GM19463 (cell line): Measurements from ENCODE around the gene TSR3.
"Not testable (repeated sequence)": the region's sequence is repeated elsewhere in the genome, so short reads cannot be mapped to it uniquely, and the experiment has no call there.

Source experiments
- ATAC-seq: cut with Tn5 transposase; IDR thresholded peaks from one replicate; pipeline ENCODE4 v1.9.1; 2021; ENCODE audit warnings: mild to moderate bottlenecking, moderate library complexity; ENCODE audit not compliant: unreplicated experiment

TSR3 gene

GRCh38 chr16:1338855-1339675 is 12.6 kb downstream of the TSR3 start:
- no peak for ATAC-seq

- no peak for ATAC-seq
These were observed 13.5 kb downstream of the TSR3 start for GRCh38 chr16:1338119-1338730.

- ATAC-seq = no peak
These were observed 14.2 kb downstream of the TSR3 start for GRCh38 chr16:1337486-1337885.

GRCh38 chr16:1336619-1337018 is 15.1 kb downstream of the TSR3 start:
- ATAC-seq = no peak

- ATAC-seq = no peak
These were observed 15.7 kb downstream of the TSR3 start for GRCh38 chr16:1335996-1336395.

DNA sequence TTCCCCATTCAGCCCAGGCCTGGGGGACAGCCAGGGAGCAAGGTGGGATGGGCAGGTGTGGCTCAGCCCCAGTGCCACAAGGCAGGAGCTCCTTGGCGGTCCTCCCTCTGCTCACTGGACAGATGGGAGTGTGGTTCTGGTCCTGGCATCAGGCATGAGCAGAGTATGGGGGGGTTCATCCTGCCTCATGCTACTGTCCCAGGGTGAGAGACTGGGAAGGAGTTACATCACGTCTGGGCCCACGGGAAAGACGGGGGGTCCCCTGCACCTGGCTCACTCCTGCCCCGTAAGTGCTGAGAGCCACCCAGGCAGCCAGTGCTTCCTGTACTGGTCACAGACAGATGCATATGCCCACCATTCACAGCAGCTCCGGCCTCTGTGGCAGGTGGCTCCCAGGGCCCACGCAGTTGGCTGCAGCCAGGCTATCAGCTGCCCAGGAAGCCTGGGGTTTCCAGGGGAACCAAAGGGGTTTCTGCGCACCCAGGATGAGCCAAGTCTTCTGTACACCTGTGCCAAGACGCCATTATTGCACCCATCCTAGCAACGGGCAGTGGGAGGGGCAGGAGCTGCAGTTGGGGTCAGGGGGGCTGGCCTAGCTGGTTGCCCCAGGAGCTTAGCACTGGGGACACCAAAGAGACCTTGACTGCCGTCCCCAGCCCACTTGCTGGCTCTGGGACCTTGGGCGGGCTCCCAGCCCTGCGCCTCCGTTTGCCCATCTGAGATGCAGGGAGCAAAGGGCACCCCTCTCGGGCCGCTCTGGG is 16.3 kb downstream of the TSR3 start:
- ATAC-seq = no peak

DNA sequence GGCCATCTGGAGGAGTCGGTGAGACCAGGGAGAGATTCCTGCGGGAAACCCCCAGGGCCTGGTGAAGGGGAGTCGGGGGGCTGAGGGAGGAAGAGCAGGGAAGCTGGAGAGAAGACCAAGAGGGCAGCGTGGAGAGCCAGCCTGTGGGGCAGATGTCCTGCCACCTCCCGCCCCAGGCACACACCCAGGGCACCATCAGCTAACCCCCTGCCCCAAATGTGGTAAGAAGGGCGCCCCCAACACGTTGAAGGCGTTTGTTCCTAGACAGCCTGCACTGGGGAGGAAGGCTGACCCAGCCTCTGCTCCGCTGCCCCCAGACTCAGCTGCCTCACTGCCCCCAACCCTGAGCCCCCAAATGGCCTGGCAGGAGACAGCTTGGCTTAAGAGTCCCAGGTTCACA is 16.9 kb downstream of the TSR3 start:
- no peak for ATAC-seq

DNA sequence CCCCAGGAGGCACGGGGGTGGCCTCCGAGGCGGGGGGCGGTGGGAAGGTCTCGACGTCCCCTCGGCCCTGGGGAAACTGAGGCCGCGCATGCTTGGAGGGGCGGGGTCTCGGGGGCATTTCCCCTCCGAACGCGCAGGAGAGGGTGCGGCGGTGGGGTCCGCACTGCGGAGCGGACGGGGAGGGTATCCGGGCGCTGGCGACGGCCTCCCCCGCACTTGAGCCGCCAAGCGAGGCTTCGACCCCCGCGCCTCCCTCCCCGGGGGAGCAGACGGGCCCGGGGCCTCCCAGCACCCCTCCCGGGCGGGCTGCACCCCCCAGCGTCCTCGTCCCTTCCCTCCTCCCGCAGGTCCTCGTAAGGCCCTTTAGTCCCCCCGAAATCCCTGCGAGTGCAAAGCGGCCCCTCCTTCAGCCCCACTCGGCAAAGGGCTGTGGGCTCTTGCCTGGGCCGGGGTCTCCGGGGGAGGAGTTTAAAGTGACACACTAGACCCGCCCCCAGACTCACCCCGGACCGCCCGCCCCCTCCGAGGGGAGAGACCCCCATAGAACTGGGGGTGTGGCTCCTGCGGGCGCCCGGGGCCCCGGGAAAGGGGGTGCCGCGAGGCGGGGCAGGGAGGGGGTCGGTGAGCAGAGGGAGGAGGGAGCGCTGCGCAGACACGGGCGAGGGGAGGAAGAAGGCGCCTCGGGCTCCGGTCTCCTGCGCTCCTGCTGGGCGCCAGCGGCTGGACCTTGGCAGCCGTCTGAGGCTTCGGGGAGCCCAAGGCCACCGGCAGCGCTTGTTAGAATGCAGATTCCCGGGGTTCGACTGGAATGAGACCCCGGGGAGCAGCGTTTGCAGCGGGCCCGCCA is 17.6 kb downstream of the TSR3 start:
- no peak for ATAC-seq

- no peak for ATAC-seq
These were observed 18.4 kb downstream of the TSR3 start, which contains the start of gene BAIAP3 for GRCh38 chr16:1333149-1333812. Gene BAIAP3, plus strand, starts transcription at chr16:1333645. Its CDS starts 4,905 bp downstream, at chr16:1338550.

- no peak for ATAC-seq
These were observed 19.0 kb downstream of the TSR3 start for GRCh38 chr16:1332618-1333148.

DNA sequence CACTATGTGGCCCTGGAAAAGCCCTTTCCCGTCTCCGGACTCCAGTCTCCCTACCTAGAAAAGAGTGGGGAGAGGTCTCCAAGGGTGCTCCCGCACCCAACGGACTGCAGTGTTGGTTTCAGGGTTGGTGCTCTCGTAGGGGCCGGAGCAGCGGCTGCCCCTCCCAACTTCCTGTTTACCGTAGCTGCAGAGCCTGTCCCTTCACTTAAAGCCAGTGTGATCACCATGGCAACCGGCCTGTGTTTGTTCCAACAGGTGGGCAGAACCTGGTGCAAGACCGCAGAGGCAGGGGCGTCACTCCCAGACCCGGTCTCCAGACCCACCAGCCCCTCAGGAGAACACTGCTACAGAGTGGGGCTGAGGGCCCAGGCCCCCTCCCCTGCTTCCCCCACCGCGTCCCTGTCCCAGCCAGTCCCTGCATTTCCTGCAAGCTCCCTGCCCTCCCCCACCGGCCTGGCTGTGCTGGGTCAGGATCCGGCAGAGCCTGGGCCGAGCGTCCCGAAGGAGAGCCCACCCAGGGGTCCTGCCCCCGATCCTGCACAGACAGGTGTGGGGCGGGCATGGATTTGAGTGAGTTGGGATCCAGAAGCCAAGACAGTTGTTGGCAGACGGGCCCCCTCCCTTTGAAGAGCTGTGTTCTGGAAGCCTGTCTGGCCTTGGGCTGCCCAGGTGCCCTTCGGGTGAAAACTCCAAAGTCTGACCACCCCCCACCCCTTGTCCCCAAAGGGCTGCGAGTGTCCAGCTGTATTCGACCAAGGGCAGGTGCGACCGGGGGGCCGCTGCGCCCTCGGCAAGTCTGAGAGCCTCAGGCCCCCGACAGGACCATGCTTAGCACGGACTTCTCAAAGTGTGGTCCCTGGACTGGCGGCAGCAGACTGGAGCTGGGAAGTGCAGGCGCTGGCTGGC is 19.7 kb downstream of the TSR3 start:
- ATAC-seq = no peak

DNA sequence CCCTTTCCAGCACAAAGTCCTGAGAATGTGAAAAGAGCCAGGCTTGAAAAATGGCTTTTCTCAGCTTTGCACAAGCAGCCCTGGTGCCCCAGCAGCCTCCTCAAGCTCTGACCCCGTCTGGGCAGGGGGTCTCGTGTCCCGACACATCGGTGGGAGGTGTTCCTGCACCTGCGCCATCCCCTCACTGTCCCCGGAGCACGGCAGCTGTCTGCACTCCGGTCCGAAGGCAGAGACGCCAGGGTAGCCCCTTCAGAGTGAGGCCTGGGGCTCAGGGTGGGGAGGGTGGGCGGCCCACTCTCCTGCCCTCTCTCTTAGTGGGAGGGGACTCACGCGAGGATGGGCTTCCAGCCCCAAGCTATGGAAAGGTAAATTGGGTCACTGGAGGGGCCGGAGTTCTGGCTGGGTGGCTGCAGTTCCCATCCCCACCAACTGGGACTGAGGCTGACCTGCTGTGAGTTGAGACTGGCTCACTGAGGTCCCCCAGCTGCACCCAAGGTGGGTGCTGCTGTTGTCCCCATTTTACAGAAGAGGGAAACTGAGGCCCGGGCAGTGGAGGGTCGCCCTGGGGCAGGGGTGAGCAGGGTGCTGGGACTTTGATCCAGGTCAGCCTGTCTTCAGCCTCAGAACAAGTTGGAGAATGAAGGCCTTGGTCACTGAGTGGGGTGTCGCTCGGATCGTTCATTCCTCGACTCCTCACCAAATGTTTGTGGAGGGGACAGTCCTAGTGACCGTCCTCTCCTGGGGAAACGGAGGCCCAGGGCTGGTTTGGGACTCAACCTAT is 20.6 kb downstream of the TSR3 start:
- no peak for ATAC-seq

DNA sequence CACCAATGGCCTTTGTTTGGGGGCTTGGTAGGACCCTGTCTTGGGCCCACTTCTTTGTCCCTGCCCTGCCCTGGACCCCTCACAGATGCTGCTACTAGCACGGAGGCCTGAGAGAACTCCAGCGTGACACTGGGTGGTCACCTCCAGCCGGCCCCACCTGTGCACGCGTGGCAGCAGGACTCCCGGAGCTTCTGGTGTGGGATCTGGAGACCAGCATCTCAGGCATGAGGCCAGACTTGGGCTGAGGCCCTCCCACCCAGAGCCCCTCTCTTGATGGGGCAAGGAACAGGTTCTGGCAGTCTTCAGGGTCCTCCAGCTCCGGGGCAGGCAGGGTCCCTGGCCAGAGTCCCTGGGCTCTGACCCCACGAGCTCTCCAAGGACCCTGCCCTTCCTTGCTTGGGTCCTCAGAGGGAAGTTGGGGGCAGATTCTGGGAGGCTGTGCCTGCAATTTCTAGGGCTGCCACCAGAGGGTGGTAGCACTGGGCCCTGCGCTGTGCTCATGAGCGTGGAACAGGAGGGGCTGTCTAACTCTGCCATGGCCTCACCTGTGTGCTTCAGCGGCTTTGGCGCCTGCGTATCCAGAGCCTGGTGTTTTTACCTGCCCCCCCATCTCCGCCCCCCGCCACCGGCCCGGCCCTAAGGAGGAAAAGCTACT is 21.3 kb downstream of the TSR3 start:
- no peak for ATAC-seq

GRCh38 chr16:1328961-1329360 is 22.7 kb downstream of the TSR3 start:
- not testable (repeated sequence) for ATAC-seq

GRCh38 chr16:1328136-1328535 is 23.5 kb downstream of the TSR3 start:
- ATAC-seq = not testable (repeated sequence)

DNA sequence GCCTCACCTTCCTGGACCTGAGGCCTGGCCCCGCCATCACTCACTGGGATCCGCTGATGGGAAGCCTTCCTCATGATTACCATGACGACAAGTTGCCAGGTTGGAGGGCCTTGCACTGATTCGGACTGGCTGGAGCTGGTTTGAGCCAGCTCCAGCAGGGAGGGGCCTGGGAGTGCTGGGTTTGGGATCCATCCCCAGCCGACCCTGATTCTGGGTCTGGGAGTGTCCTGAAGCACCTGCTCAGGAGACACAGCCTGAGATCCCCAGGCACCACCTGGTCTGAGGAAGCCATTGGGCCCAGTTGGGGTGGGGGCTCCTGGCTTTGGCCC is 24.1 kb downstream of the TSR3 start:
- ATAC-seq = no peak

DNA sequence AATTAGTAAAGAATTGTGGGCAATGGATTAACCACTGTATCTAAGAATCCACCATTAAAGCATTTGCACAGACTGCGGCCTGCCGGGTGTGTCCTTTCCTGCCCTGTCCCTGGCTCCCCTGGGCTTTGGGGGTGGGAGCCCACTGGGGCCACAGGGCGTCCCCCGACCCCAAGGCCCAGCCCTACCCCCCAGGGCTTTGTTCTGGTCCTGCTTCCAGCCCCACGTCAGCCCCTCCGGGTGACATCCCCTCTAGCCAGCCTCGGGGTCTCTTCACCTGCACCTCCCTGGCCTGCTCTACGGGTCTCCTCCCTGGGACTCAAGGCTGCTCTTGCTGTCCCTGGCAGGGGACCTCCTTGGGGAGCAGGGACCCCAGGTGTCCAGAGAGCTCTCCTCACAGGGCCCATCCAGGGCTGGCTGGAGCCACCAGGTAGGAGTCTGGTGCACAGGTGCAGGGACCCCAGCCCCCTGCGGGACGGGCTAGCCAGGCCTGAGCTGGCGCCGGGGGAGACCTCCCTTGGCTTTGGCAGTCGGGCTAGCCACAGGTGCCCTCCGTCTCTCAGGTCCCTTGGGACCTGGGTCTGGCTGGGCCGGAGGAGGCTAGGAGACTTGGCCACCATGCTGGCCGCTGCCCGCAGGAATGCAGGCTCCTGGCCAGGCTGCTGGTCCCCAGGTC is 24.6 kb downstream of the TSR3 start:
- ATAC-seq = no peak
